Ovary (tissue), 3 donors: ENCODE results near the gene PUSL1.

Experiments used
- CTCF ChIP-seq, 3 donors: fragments of 450-650 bp in 2 of 3; fragments of 200-600 bp in 1 of 3; IDR thresholded peaks; one replicate each; pipeline versions ENCODE4 v1.5.1 to v1.8.0; 2016 to 2022; ENCODE audit warnings: antibody characterized with exemption in 3 of 3, mild to moderate bottlenecking in 1 of 3
- EP300 ChIP-seq: sonication (generic); formaldehyde crosslinking; IDR thresholded peaks from one replicate; pipeline ENCODE4 v1.6.1; 2017; ENCODE audit warnings: antibody characterized with exemption
- POLR2A ChIP-seq: fragments of 450-650 bp; IDR thresholded peaks from one replicate; pipeline ENCODE4 v1.6.1; 2017; ENCODE audit warnings: antibody characterized with exemption, mild to moderate bottlenecking, moderate library complexity
- donor health status: DM: no; HTN: no; CAD: no.

GRCh38 chr1:1286313-1287261 lies 21.8 kb upstream of the PUSL1 start:
- TF ChIP-seq POLR2A (no peak), CTCF (IDR thresholded peaks at IDR 0.05) (no peak), EP300 (no peak)
